OCI-LY1 (cell line): ENCODE results near the gene SREK1IP1.

ENCODE experiments used
- H2AFZ ChIP-seq: fragments of 200-600 bp; sonication (generic), shearing (Covaris generic); 2 replicates; pipeline ENCODE4 v1.6.0; 2014; ENCODE audit warnings: antibody characterized with exemption, mild to moderate bottlenecking, low read length
- H3F3A ChIP-seq: fragments of 200-600 bp; sonication (generic), shearing (Covaris generic); 2 replicates; pipeline ENCODE4 v1.6.0; 2014; ENCODE audit warnings: mild to moderate bottlenecking, antibody characterized with exemption, low read length, moderate library complexity; ENCODE audit not compliant: insufficient read depth
- H3K27ac ChIP-seq: fragments of 200-600 bp; sonication (generic); 2 replicates; pipeline ENCODE4 v1.5.1; 2014; ENCODE audit warnings: low read length, mixed run types, mild to moderate bottlenecking, low read depth; ENCODE audit not compliant: poor library complexity, severe bottlenecking
- H3K27me3 ChIP-seq: fragments of 200-600 bp; sonication (generic); 2 replicates; pipeline ENCODE4 v1.6.0; 2014; ENCODE audit warnings: antibody characterized with exemption, mild to moderate bottlenecking, low read length, moderate library complexity; ENCODE audit not compliant: insufficient read depth
- H3K36me3 ChIP-seq: fragments of 200-600 bp; sonication (generic); 2 replicates; pipeline ENCODE4 v1.6.1; 2014; ENCODE audit warnings: mild to moderate bottlenecking, antibody characterized with exemption, low read length, moderate library complexity, mixed read lengths; ENCODE audit not compliant: insufficient read depth
- H3K4me1 ChIP-seq: fragments of 200-600 bp; sonication (generic); 2 replicates; pipeline ENCODE4 v1.5.1; 2014; ENCODE audit warnings: mild to moderate bottlenecking, low read length, moderate library complexity; ENCODE audit not compliant: insufficient read depth, severe bottlenecking
- H3K4me2 ChIP-seq: fragments of 200-600 bp; sonication (generic), shearing (Covaris generic); 2 replicates; pipeline ENCODE4 v1.6.1; 2014; ENCODE audit warnings: low read length
- H3K4me3 ChIP-seq: fragments of 200-600 bp; sonication (generic); 2 replicates; pipeline ENCODE4 v1.5.1; 2014; ENCODE audit warnings: low read length, low read depth, mild to moderate bottlenecking, mixed read lengths; ENCODE audit not compliant: poor library complexity, severe bottlenecking
- H3K79me2 ChIP-seq: fragments of 200-600 bp; shearing (Covaris generic); 2 replicates; pipeline ENCODE4 v1.6.1; 2016; ENCODE audit warnings: mixed run types, low read length, mixed read lengths; ENCODE audit not compliant: insufficient read depth
- H3K9ac ChIP-seq: fragments of 200-600 bp; sonication (generic), shearing (Covaris generic); 2 replicates; pipeline ENCODE4 v1.6.1; 2014; ENCODE audit warnings: mild to moderate bottlenecking, low read length, mixed read lengths
- H3K9me2 ChIP-seq: fragments of 200-600 bp; sonication (generic), shearing (Covaris generic); 2 replicates; pipeline ENCODE4 v1.6.1; 2014; ENCODE audit warnings: low read depth, mild to moderate bottlenecking, low read length, mixed read lengths
- H3K9me3 ChIP-seq: fragments of 200-600 bp; shearing (Covaris generic); 2 replicates; pipeline ENCODE4 v1.6.1; 2014; ENCODE audit warnings: low read length, mixed read lengths
- H4K20me1 ChIP-seq: fragments of 200-600 bp; sonication (generic), shearing (Covaris generic); 2 replicates; pipeline ENCODE4 v1.6.0; 2016; ENCODE audit warnings: mild to moderate bottlenecking, low read length; ENCODE audit not compliant: insufficient read depth
- CTCF ChIP-seq: fragments of 200-600 bp; sonication (generic), shearing (Covaris generic); IDR thresholded peaks from 2 replicates; pipeline ENCODE4 v1.5.1; 2017; ENCODE audit warnings: mild to moderate bottlenecking, antibody characterized with exemption, low read length, moderate library complexity, mixed read lengths
- EZH2 ChIP-seq: fragments of 200-600 bp; sonication (generic), shearing (Covaris generic); IDR thresholded peaks from 2 replicates; pipeline ENCODE4 v1.8.0; 2017; ENCODE audit warnings: borderline replicate concordance, mixed run types, mild to moderate bottlenecking, antibody characterized with exemption, low read length, moderate library complexity, mixed read lengths

The SREK1IP1 gene

GRCh38 chr5:64690104-64690416, 78.4 kb downstream of the SREK1IP1 start:
- no peaks in the 10 kb centered on the region for H3K36me3 ChIP-seq
- no peaks in the 10 kb centered on the region for H3K79me2 ChIP-seq
- H3K27me3 ChIP-seq, result no peaks in the 10 kb centered on the region
- H3K4me1 ChIP-seq, result no peaks in the 10 kb centered on the region
- no peaks in the 10 kb centered on the region for H3K9me2 ChIP-seq
- no peak overlapping the region for H2AFZ ChIP-seq
- H3K4me3 ChIP-seq, result no peak overlapping the region
- no peaks in the 10 kb centered on the region for H3K9me3 ChIP-seq
- TF ChIP-seq CTCF, result no peak
- TF ChIP-seq EZH2, result no peak
- H4K20me1 ChIP-seq, result no peaks in the 10 kb centered on the region
- H3F3A ChIP-seq, result no peaks in the 10 kb centered on the region
- no peak overlapping the region for H3K4me2 ChIP-seq
- no peak overlapping the region for H3K27ac ChIP-seq
- H3K9ac ChIP-seq, result no peak overlapping the region

GRCh38 chr5:64688965-64689364, 79.5 kb downstream of the SREK1IP1 start:
- Histone ChIP-seq H3K9ac (no peak overlapping the region), H2AFZ (no peak overlapping the region), H3K27ac (no peak overlapping the region), H3K4me2 (no peak overlapping the region), H3K9me3 (no peaks in the 10 kb centered on the region), H3K9me2 (no peaks in the 10 kb centered on the region), H4K20me1 (no peaks in the 10 kb centered on the region), H3K79me2 (no peaks in the 10 kb centered on the region), H3F3A (no peaks in the 10 kb centered on the region), H3K4me3 (no peak overlapping the region), H3K27me3 (no peaks in the 10 kb centered on the region), H3K36me3 (no peaks in the 10 kb centered on the region), H3K4me1 (no peaks in the 10 kb centered on the region)
- TF ChIP-seq EZH2 (no peak), CTCF (no peak)

DNA sequence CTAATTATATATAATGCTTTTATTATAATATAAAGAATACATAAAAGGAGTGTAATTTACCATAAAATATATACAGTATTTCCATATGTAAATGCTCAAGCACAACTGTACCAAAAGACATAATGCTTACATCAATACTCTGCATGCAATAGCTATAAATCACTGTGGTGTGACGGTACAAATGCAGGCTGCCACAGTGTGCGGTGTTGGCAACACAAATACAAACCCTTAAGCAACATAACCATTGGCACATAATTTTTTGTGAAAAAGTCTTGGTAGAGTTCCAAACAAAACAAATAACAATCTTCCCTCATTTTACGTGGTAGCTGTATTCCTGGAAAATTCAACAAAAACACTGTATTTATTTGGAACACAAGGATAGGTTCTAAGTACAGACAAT, 80.1 kb downstream of the SREK1IP1 start:
- Histone ChIP-seq H3K36me3 (no peaks in the 10 kb centered on the region), H3K27ac (no peak overlapping the region), H3F3A (no peaks in the 10 kb centered on the region), H3K9ac (no peak overlapping the region), H3K4me1 (no peaks in the 10 kb centered on the region), H3K9me2 (no peaks in the 10 kb centered on the region), H3K4me3 (no peak overlapping the region), H2AFZ (no peak overlapping the region), H3K27me3 (no peaks in the 10 kb centered on the region), H3K4me2 (no peak overlapping the region), H4K20me1 (no peaks in the 10 kb centered on the region), H3K79me2 (no peaks in the 10 kb centered on the region), H3K9me3 (no peaks in the 10 kb centered on the region)
- TF ChIP-seq EZH2 (no peak), CTCF (no peak)
